ENCODE measurements around the gene ZNF804A. TPM values are rescaled to one million over a fixed set of nuclear protein-coding genes. Genes with fewer than 3 reads are reported as not detected.

Gene ZNF804A
- total and polyA plus RNA-seq, 12 donors = 0.03 to 0.12 (median 0.07) TPM; not detected in 9

DNA sequence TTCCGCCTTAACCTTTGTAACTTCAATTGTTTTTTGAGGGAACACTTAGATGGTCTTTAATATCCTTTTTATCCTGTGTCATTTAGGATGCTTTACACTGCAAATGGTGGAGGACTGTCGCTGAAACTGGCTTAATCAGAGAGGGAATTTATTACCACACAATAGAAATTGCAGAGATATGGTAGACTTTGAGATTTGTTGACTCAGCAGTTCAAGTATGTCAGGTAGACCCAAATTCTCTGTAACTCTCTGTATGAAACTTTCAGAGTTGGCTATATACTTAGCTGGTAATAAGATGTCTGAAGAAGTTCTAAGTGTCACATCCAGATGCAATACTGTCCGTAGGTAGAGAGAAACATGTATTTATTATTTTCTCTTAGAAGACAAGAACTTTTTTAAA lies 100.1 kb downstream of the ZNF804A start:
- 78 to 87% methylated on average over 3 of the region's 3 CpGs for WGBS, 2 donors
- no peaks in the 10 kb centered on the region for H3K36me3 ChIP-seq
- H3K4me3 ChIP-seq = no peak overlapping the region
- DNase-seq = no peak
- intact Hi-C loops (cut with DNase I) = loop anchor here in 1 of 10 donors (10.0 kb wide), 1 partner anchor 566 kb away; no protein-coding TSS in a partner anchor
- no peak overlapping the region for H3K27ac ChIP-seq
- H3K9me3 ChIP-seq = no peaks in the 10 kb centered on the region
- no peaks in the 10 kb centered on the region for H3K4me1 ChIP-seq
- TF ChIP-seq, protein P1, sequence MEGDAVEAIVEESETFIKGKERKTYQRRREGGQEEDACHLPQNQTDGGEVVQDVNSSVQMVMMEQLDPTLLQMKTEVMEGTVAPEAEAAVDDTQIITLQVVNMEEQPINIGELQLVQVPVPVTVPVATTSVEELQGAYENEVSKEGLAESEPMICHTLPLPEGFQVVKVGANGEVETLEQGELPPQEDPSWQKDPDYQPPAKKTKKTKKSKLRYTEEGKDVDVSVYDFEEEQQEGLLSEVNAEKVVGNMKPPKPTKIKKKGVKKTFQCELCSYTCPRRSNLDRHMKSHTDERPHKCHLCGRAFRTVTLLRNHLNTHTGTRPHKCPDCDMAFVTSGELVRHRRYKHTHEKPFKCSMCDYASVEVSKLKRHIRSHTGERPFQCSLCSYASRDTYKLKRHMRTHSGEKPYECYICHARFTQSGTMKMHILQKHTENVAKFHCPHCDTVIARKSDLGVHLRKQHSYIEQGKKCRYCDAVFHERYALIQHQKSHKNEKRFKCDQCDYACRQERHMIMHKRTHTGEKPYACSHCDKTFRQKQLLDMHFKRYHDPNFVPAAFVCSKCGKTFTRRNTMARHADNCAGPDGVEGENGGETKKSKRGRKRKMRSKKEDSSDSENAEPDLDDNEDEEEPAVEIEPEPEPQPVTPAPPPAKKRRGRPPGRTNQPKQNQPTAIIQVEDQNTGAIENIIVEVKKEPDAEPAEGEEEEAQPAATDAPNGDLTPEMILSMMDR (IDR thresholded peaks at IDR 0.05) = no peak
- no peaks in the 10 kb centered on the region for H3K27me3 ChIP-seq
- no peak for ATAC-seq

DNA sequence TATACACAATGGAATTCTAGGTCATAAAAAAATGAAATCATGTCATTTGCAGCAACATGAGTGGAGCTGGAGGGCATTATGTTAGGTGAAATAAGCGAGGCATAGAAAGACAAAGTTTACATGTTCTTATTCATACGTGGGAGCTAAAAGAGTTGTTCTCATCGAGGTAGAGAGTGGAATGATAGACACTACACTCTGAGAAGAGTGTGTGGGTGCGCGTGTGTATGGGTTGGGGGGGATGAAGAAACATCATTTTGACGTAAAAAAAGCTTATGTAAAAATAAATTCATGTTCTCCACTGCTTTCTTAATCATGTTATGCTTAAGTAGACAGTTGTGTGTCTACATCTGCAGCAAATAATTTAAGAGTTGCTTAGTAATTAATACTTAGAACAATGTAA lies 123.6 kb downstream of the ZNF804A start:
- Histone ChIP-seq H3K9me3 (peaks cover 0 to 20% (median 0%) of the 10 kb centered on the region in 11 donors), H3K27ac (no peak overlapping the region), H3K27me3 (no peaks in the 10 kb centered on the region), H3K4me1 (no peaks in the 10 kb centered on the region), H3K36me3 (no peaks in the 10 kb centered on the region), H3K4me3 (no peak overlapping the region)
- DNase-seq = no peak
- no peak for ATAC-seq
- intact Hi-C loops (cut with DNase I) = no loop called here
- TF ChIP-seq, protein P1 (IDR thresholded peaks at IDR 0.05) = no peak
- 78 to 82% methylated on average over 6 of the region's 6 CpGs for WGBS, 2 donors

DNA sequence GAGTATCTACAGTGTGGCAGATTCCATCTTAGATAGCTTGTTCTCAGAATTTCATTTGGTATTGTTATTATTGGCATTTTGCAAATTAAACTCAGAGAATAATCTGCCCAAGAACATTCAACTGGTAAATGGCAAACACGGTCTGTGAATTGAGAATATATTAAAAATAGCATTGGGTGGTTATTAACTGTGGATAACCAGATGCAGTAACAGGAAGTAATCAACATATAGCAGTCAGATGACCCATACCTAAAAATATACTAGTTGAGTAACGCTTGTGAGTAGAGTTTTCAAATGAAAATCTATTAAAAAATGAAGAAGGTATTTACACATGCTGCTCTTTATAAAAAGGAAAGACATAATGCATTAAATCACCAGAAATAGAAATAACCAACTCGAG lies 129.5 kb downstream of the ZNF804A start:
- TF ChIP-seq, protein P1 (IDR thresholded peaks at IDR 0.05) = no peak
- WGBS, 2 donors = 58 to 65% methylated on average over 3 of the region's 3 CpGs
- DNase-seq (no peak), ATAC-seq (no peak)
- no peak overlapping the region for H3K4me3 ChIP-seq
- H3K27ac ChIP-seq = no peak overlapping the region
- no peaks in the 10 kb centered on the region for H3K4me1 ChIP-seq
- H3K36me3 ChIP-seq = no peaks in the 10 kb centered on the region
- H3K27me3 ChIP-seq = no peaks in the 10 kb centered on the region
- intact Hi-C loops (cut with DNase I) = no loop called here
- no peaks in the 10 kb centered on the region for H3K9me3 ChIP-seq

DNA sequence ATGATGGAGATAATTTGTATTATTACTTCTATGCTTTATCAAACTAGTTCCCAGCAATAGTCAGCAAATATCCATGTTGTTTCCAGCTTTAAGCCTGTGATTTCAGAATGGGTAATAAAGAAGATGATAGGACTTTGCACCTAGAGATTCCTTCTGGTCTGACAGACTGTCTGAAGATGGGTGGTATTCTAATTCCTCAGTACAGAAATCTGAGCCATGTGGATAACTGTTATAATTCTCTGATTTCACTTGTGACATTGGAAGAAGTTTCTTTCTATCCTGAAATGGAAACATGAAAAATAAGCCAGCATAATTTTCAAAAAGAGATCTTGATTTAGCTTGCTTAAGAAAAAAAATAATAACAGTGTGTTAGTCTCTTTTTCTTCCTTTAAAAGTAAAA lies 130.1 kb downstream of the ZNF804A start:
- TF ChIP-seq, protein P1 (IDR thresholded peaks at IDR 0.05) = no peak
- DNase-seq (no peak), ATAC-seq (no peak)
- H3K4me3 ChIP-seq = no peak overlapping the region
- H3K36me3 ChIP-seq = no peaks in the 10 kb centered on the region
- intact Hi-C loops (cut with DNase I) = no loop called here
- no peak overlapping the region for H3K27ac ChIP-seq
- H3K27me3 ChIP-seq = no peaks in the 10 kb centered on the region
- no peaks in the 10 kb centered on the region for H3K4me1 ChIP-seq
- H3K9me3 ChIP-seq = no peaks in the 10 kb centered on the region

Measured in heart right ventricle (tissue), 16 donors.